ENCODE measurements around the gene MTG2. TPM values are rescaled to one million over a fixed set of nuclear protein-coding genes. Genes with fewer than 3 reads are reported as not detected.

MTG2 gene
- polyA plus RNA-seq, 1 donor (not counting 4 experiments of a cell fraction or from before 2014, with no cell fraction given) = 24.7 TPM

GRCh38 chr20:62202676-62203377, 20.0 kb downstream of the MTG2 start:
- dilution Hi-C loops (cut with MboI; ENCODE audit: extremely low pct_ligation_motif_present, low sequenced_read_pairs) = no loop called here
- Histone ChIP-seq H3K9me1 (ENCODE audit: control insufficient read depth, extremely low read depth, insufficient read depth, low read length) (no peaks in the 10 kb centered on the region), H3K9ac (ENCODE audit: control insufficient read depth, extremely low read depth, insufficient read depth, low read length) (no peak overlapping the region), H3K79me2 (ENCODE audit: control insufficient read depth, insufficient read depth, low read length) (no peaks in the 10 kb centered on the region), H3K36me3 (ENCODE audit: control insufficient read depth in 2 of 2, extremely low read depth in 1 of 2, insufficient read depth in 2 of 2, low read length in 2 of 2) (peaks cover 24 to 30% of the 10 kb centered on the region in 2 experiments), H3K27ac (ENCODE audit: control insufficient read depth, insufficient read depth, low read length) (no peak overlapping the region), H3K4me3 (ENCODE audit: control insufficient read depth in 2 of 3, extremely low read depth in 1 of 3, insufficient read depth in 2 of 3, low read depth in 1 of 3, low read length in 3 of 3) (no peak overlapping the region), H4K20me1 (ENCODE audit: control insufficient read depth, extremely low read depth, insufficient read depth, low read length) (no peaks in the 10 kb centered on the region), H3K4me1 (ENCODE audit: control insufficient read depth, extremely low read depth, insufficient read depth, low read length) (no peaks in the 10 kb centered on the region), H3K27me3 (ENCODE audit: control insufficient read depth, extremely low read depth, insufficient read depth, low read length) (no peaks in the 10 kb centered on the region), H2AFZ (ENCODE audit: control insufficient read depth, low read length) (no peak overlapping the region), H3K4me2 (ENCODE audit: control insufficient read depth, extremely low read depth, insufficient read depth, low read depth, low read length) (no peak overlapping the region), H3K9me3 (ENCODE audit: control insufficient read depth, low read depth, low read length) (no peaks in the 10 kb centered on the region)
- no peak for TF ChIP-seq EZH2 (IDR thresholded peaks at IDR 0.05; ENCODE audit: low read length)
- no peak for TF ChIP-seq CTCF (optimal IDR thresholded peaks at IDR 0.05 in 1 of 3, IDR thresholded peaks at IDR 0.05 in 1 of 3, conservative IDR thresholded peaks at IDR 0.05 in 1 of 3; ENCODE audit: extremely low read depth in 1 of 3, insufficient read depth in 2 of 3, low read length in 3 of 3)
- FAIRE-seq (no peak), DNase-seq (ENCODE audit: low read depth, low spot score) (no peak)

GRCh38 chr20:62203378-62204030, 20.7 kb downstream of the MTG2 start:
- no peaks in the 10 kb centered on the region for H4K20me1 ChIP-seq (ENCODE audit: control insufficient read depth, extremely low read depth, insufficient read depth, low read length)
- DNase-seq (ENCODE audit: low read depth, low spot score) (no peak), FAIRE-seq (no peak)
- no peaks in the 10 kb centered on the region for H3K79me2 ChIP-seq (ENCODE audit: control insufficient read depth, insufficient read depth, low read length)
- H3K4me2 ChIP-seq (ENCODE audit: control insufficient read depth, extremely low read depth, insufficient read depth, low read depth, low read length) = no peak overlapping the region
- no peak overlapping the region for H3K27ac ChIP-seq (ENCODE audit: control insufficient read depth, insufficient read depth, low read length)
- peaks cover 17 to 24% of the 10 kb centered on the region in 2 experiments for H3K36me3 ChIP-seq (ENCODE audit: control insufficient read depth in 2 of 2, extremely low read depth in 1 of 2, insufficient read depth in 2 of 2, low read length in 2 of 2)
- no peaks in the 10 kb centered on the region for H3K9me3 ChIP-seq (ENCODE audit: control insufficient read depth, low read depth, low read length)
- H3K27me3 ChIP-seq (ENCODE audit: control insufficient read depth, extremely low read depth, insufficient read depth, low read length) = no peaks in the 10 kb centered on the region
- H3K4me3 ChIP-seq (ENCODE audit: control insufficient read depth in 2 of 3, extremely low read depth in 1 of 3, insufficient read depth in 2 of 3, low read depth in 1 of 3, low read length in 3 of 3) = no peak overlapping the region
- dilution Hi-C loops (cut with MboI; ENCODE audit: extremely low pct_ligation_motif_present, low sequenced_read_pairs) = no loop called here
- TF ChIP-seq CTCF (optimal IDR thresholded peaks at IDR 0.05 in 1 of 3, IDR thresholded peaks at IDR 0.05 in 1 of 3, conservative IDR thresholded peaks at IDR 0.05 in 1 of 3; ENCODE audit: extremely low read depth in 1 of 3, insufficient read depth in 2 of 3, low read length in 3 of 3) (no peak), EZH2 (IDR thresholded peaks at IDR 0.05; ENCODE audit: low read length) (no peak)
- no peak overlapping the region for H3K9ac ChIP-seq (ENCODE audit: control insufficient read depth, extremely low read depth, insufficient read depth, low read length)
- H2AFZ ChIP-seq (ENCODE audit: control insufficient read depth, low read length) = no peak overlapping the region
- no peaks in the 10 kb centered on the region for H3K4me1 ChIP-seq (ENCODE audit: control insufficient read depth, extremely low read depth, insufficient read depth, low read length)
- H3K9me1 ChIP-seq (ENCODE audit: control insufficient read depth, extremely low read depth, insufficient read depth, low read length) = no peaks in the 10 kb centered on the region

Measured in keratinocyte (primary cell).